ENCODE results near the gene EYA2. TPM values are rescaled to one million over a fixed set of nuclear protein-coding genes. Genes with fewer than 3 reads are reported as not detected.
"Not testable (repeated sequence)": the region's sequence is repeated elsewhere in the genome, so short reads cannot be mapped to it uniquely, and the experiment has no call there.

The EYA2 gene
- total RNA-seq, 1 donor = 17.7 TPM

- Histone ChIP-seq H3K9me3 (ENCODE audit: low read depth, low read length) (no peaks in the 10 kb centered on the region), H3K4me3 (ENCODE audit: insufficient read depth, low read length) (no peak overlapping the region), H3K4me1 (ENCODE audit: insufficient read depth, low read length) (peaks cover 4% of the 10 kb centered on the region), H3K4me2 (ENCODE audit: insufficient read depth, low read length) (no peak overlapping the region), H2AFZ (ENCODE audit: low read length) (no peak overlapping the region), H3K27me3 (ENCODE audit: insufficient read depth, low read length) (no peaks in the 10 kb centered on the region), H3K79me2 (ENCODE audit: insufficient read depth, low read length) (no peaks in the 10 kb centered on the region), H3K36me3 (ENCODE audit: insufficient read depth, low read length) (no peaks in the 10 kb centered on the region), H3K27ac (ENCODE audit: low read depth, low read length) (no peak overlapping the region), H4K20me1 (ENCODE audit: insufficient read depth, low read length) (no peaks in the 10 kb centered on the region)
- no peak for DNase-seq (ENCODE audit: insufficient read length, low spot score, missing footprints)
- TF ChIP-seq CTCF (IDR thresholded peaks at IDR 0.05; ENCODE audit: extremely low read depth, low read depth, low read length) = no peak
Measured at GRCh38 chr20:47174456-47175243, 280.0 kb downstream of the EYA2 start.

GRCh38 chr20:47175493-47175892 lies 280.9 kb downstream of the EYA2 start:
- Histone ChIP-seq H3K9me3 (ENCODE audit: low read depth, low read length) (no peaks in the 10 kb centered on the region), H3K4me1 (ENCODE audit: insufficient read depth, low read length) (peaks cover 4% of the 10 kb centered on the region), H4K20me1 (ENCODE audit: insufficient read depth, low read length) (no peaks in the 10 kb centered on the region), H3K27me3 (ENCODE audit: insufficient read depth, low read length) (no peaks in the 10 kb centered on the region), H3K27ac (ENCODE audit: low read depth, low read length) (no peak overlapping the region), H3K4me2 (ENCODE audit: insufficient read depth, low read length) (no peak overlapping the region), H2AFZ (ENCODE audit: low read length) (no peak overlapping the region), H3K36me3 (ENCODE audit: insufficient read depth, low read length) (no peaks in the 10 kb centered on the region), H3K4me3 (ENCODE audit: insufficient read depth, low read length) (no peak overlapping the region), H3K79me2 (ENCODE audit: insufficient read depth, low read length) (no peaks in the 10 kb centered on the region)
- no peak for DNase-seq (ENCODE audit: insufficient read length, low spot score, missing footprints)
- no peak for TF ChIP-seq CTCF (IDR thresholded peaks at IDR 0.05; ENCODE audit: extremely low read depth, low read depth, low read length)

- not testable (repeated sequence) for H3K27me3 ChIP-seq (ENCODE audit: insufficient read depth, low read length); H3K4me2 ChIP-seq (ENCODE audit: insufficient read depth, low read length); H3K9me3 ChIP-seq (ENCODE audit: low read depth, low read length); DNase-seq (ENCODE audit: insufficient read length, low spot score, missing footprints); H3K4me3 ChIP-seq (ENCODE audit: insufficient read depth, low read length); H3K79me2 ChIP-seq (ENCODE audit: insufficient read depth, low read length); H3K4me1 ChIP-seq (ENCODE audit: insufficient read depth, low read length); H4K20me1 ChIP-seq (ENCODE audit: insufficient read depth, low read length); H3K27ac ChIP-seq (ENCODE audit: low read depth, low read length); H2AFZ ChIP-seq (ENCODE audit: low read length); H3K36me3 ChIP-seq (ENCODE audit: insufficient read depth, low read length)
Measured at GRCh38 chr20:47176217-47176616, 281.6 kb downstream of the EYA2 start.

- no peak for DNase-seq (ENCODE audit: insufficient read length, low spot score, missing footprints)
- Histone ChIP-seq H3K4me1 (ENCODE audit: insufficient read depth, low read length) (no peaks in the 10 kb centered on the region), H3K79me2 (ENCODE audit: insufficient read depth, low read length) (no peaks in the 10 kb centered on the region), H3K4me3 (ENCODE audit: insufficient read depth, low read length) (no peak overlapping the region), H3K36me3 (ENCODE audit: insufficient read depth, low read length) (no peaks in the 10 kb centered on the region), H4K20me1 (ENCODE audit: insufficient read depth, low read length) (no peaks in the 10 kb centered on the region), H3K9me3 (ENCODE audit: low read depth, low read length) (no peaks in the 10 kb centered on the region), H2AFZ (ENCODE audit: low read length) (no peak overlapping the region), H3K27ac (ENCODE audit: low read depth, low read length) (no peak overlapping the region), H3K27me3 (ENCODE audit: insufficient read depth, low read length) (no peaks in the 10 kb centered on the region), H3K4me2 (ENCODE audit: insufficient read depth, low read length) (no peak overlapping the region)
- TF ChIP-seq CTCF (IDR thresholded peaks at IDR 0.05; ENCODE audit: extremely low read depth, low read depth, low read length) = no peak
Measured at GRCh38 chr20:47178277-47178676, 283.6 kb downstream of the EYA2 start.
